ENCODE results near the gene ACSL1. TPM values are rescaled to one million over a fixed set of nuclear protein-coding genes. Genes with fewer than 3 reads are reported as not detected.

Gene ACSL1
- total and polyA plus RNA-seq, 2 of the 8 experiments (the other 6 are each of a cell fraction or from before 2014, with no cell fraction given) = 2.3 to 8.7 TPM

- DNase-seq (ENCODE audit: low read depth in 1 of 2, low spot score in 2 of 2) (no peak), FAIRE-seq (no peak)
- Histone ChIP-seq H3K23ac (ENCODE audit: insufficient read length) (no peak overlapping the region), H3K23me2 (ENCODE audit: low read depth, low read length) (no peaks in the 10 kb centered on the region), H3K4ac (replicated peaks; ENCODE audit: insufficient read length, low read depth, low read length) (no peak overlapping the region), H3K79me2 (ENCODE audit: control insufficient read depth in 1 of 2, insufficient read depth in 2 of 2, low read length in 2 of 2) (no peaks in the 10 kb centered on the region), H3K79me1 (ENCODE audit: low read depth, low read length) (no peaks in the 10 kb centered on the region), H3K27ac (ENCODE audit: low read depth, low read length) (no peak overlapping the region), H4K8ac (ENCODE audit: extremely low read depth, insufficient read depth, low read length) (no peak overlapping the region), H2BK5ac (ENCODE audit: low read depth, low read length) (no peak overlapping the region), H3K4me3 (ENCODE audit: extremely low read depth in 1 of 4, insufficient read depth in 2 of 4, low read depth in 3 of 4, low read length in 4 of 4) (no peak overlapping the region), H3K18ac (ENCODE audit: extremely low read depth, low read length) (no peak overlapping the region), H3K4me2 (ENCODE audit: insufficient read depth in 1 of 2, low read depth in 2 of 2, low read length in 2 of 2) (no peak overlapping the region), H3K56ac (replicated peaks; ENCODE audit: insufficient read length, low read depth, low read length) (no peak overlapping the region), H2BK15ac (ENCODE audit: low read length) (no peak overlapping the region), H2AK5ac (ENCODE audit: low read depth, low read length) (no peak overlapping the region), H3K4me1 (replicated peaks in 1 of 4; ENCODE audit: control insufficient read depth in 3 of 4, insufficient read depth in 4 of 4, low read length in 3 of 4) (no peaks in the 10 kb centered on the region), H3K9ac (replicated peaks in 1 of 4; ENCODE audit: extremely low read depth in 1 of 4, low read depth in 3 of 4, low read length in 3 of 4) (no peak overlapping the region), H2BK120ac (replicated peaks; ENCODE audit: low read depth, low read length) (no peak overlapping the region), H3K9me3 (ENCODE audit: insufficient read depth in 2 of 2, low read depth in 1 of 2, low read length in 1 of 2) (no peaks in the 10 kb centered on the region), H4K91ac (replicated peaks; ENCODE audit: insufficient read length, low read length) (no peak overlapping the region), H3K36me3 (ENCODE audit: control insufficient read depth in 2 of 4, insufficient read depth in 4 of 4, low read length in 3 of 4) (no peaks in the 10 kb centered on the region), H2AFZ (ENCODE audit: low read length) (no peak overlapping the region), H3K14ac (ENCODE audit: insufficient read length) (no peak overlapping the region), H3K27me3 (replicated peaks in 1 of 4; ENCODE audit: control insufficient read depth in 3 of 4, extremely low read depth in 1 of 4, insufficient read depth in 3 of 4, low read length in 3 of 4) (no peaks in the 10 kb centered on the region), H2BK20ac (ENCODE audit: low read length) (no peak overlapping the region), H4K20me1 (replicated peaks in 1 of 2; ENCODE audit: control insufficient read depth in 1 of 2, insufficient read depth in 2 of 2, low read length in 2 of 2) (no peaks in the 10 kb centered on the region), H2BK12ac (ENCODE audit: low read depth, low read length) (no peak overlapping the region), H4K5ac (ENCODE audit: insufficient read length, low read depth, low read length) (no peak overlapping the region)
- 82% methylated on average over 3 of the region's 3 CpGs; no CpG with 5 or more reads in 1 of the 2 experiments for WGBS, 2 experiments (ENCODE audit: extremely low coverage in 1 of 2, insufficient coverage in 1 of 2, insufficient read length in 1 of 2, insufficient replicate concordance in 2 of 2, low coverage in 1 of 2, low lambda C conversion rate in 2 of 2, missing lambda C conversion rate in 1 of 2)
- ChIA-PET POLR2A (ENCODE audit: partially characterized antibody) (no interaction called here), CTCF (ENCODE audit: partially characterized antibody) (no interaction called here)
- TF ChIP-seq TAF7 (optimal IDR thresholded peaks at IDR 0.05; ENCODE audit: borderline replicate concordance, low read depth, low read length) = no peak
- TF ChIP-seq POLR2A (IDR thresholded peaks at IDR 0.05; ENCODE audit: control extremely low read depth in 1 of 2, low read depth in 2 of 2, low read length in 2 of 2) = no peak
- TF ChIP-seq TBP (IDR thresholded peaks at IDR 0.05; ENCODE audit: low read depth, low read length) = no peak
- no peak for TF ChIP-seq KDM4A (IDR thresholded peaks at IDR 0.05; ENCODE audit: low read depth, low read length, severe bottlenecking)
- no peak for TF ChIP-seq SRF (IDR thresholded peaks at IDR 0.05; ENCODE audit: low read depth, low read length)
- no peak for TF ChIP-seq GABPA (IDR thresholded peaks at IDR 0.05; ENCODE audit: borderline replicate concordance, insufficient read depth, low read length)
- TF ChIP-seq KDM5A (IDR thresholded peaks at IDR 0.05; ENCODE audit: low read length) = no peak
- TF ChIP-seq SIX5 (IDR thresholded peaks at IDR 0.05; ENCODE audit: low read depth, low read length) = no peak
- TF ChIP-seq CTBP2 (IDR thresholded peaks at IDR 0.05; ENCODE audit: borderline replicate concordance, insufficient read depth, insufficient read length, low read length) = no peak
- TF ChIP-seq PHF8 (conservative IDR thresholded peaks at IDR 0.05; ENCODE audit: low read depth, low read length) = no peak
- no peak for TF ChIP-seq TEAD4 (IDR thresholded peaks at IDR 0.05; ENCODE audit: low read depth, low read length)
- no peak for TF ChIP-seq MAX (IDR thresholded peaks at IDR 0.05)
These were observed 38.1 kb upstream of the ACSL1 start for GRCh38 chr4:184863916-184864315.

Measured in H1 (cell line).